Naive B cell (primary cell): ENCODE data around the gene LCE3E. TPM values are rescaled to one million over a fixed set of nuclear protein-coding genes. Genes with fewer than 3 reads are reported as not detected.

ENCODE experiments used
- ATAC-seq, 2 donors: fragments of 150-1000 bp; cut with Tn5 transposase; 2 replicates each; pipeline ENCODE4 v1.10.0; 2021; ENCODE audit warnings: low read depth in 2 of 2, mild to moderate bottlenecking in 2 of 2, moderate library complexity in 2 of 2
- DNase-seq: peaks from one replicate; pipeline ENCODE4 v3.0.0; 2022
- H3K27ac Mint-ChIP-seq, 6 donors: one replicate each; pipeline ENCODE4 v1.8.0; 2020 to 2022; ENCODE audit warnings: mild to moderate bottlenecking in 6 of 6, mixed read lengths in 6 of 6, moderate library complexity in 5 of 6, inconsistent platforms in 2 of 6
- H3K27me3 Mint-ChIP-seq, 3 donors: one replicate each; pipeline ENCODE4 v1.8.0; 2021 to 2022; ENCODE audit warnings: mixed read lengths in 3 of 3, mild to moderate bottlenecking in 1 of 3
- H3K36me3 Mint-ChIP-seq, 2 donors: one replicate each; pipeline ENCODE4 v1.8.0; 2020 to 2022; ENCODE audit warnings: mixed read lengths in 2 of 2, inconsistent platforms in 1 of 2, mild to moderate bottlenecking in 1 of 2
- H3K4me1 Mint-ChIP-seq, 3 donors: one replicate each; pipeline ENCODE4 v1.8.0; 2020 to 2022; ENCODE audit warnings: mixed read lengths in 3 of 3, inconsistent platforms in 1 of 3, mild to moderate bottlenecking in 1 of 3, moderate library complexity in 1 of 3
- H3K4me3 Mint-ChIP-seq, 8 donors: one replicate each; pipeline ENCODE4 v1.8.0; 2020 to 2022; ENCODE audit warnings: mild to moderate bottlenecking in 8 of 8, mixed read lengths in 8 of 8, moderate library complexity in 8 of 8, inconsistent platforms in 2 of 8
- H3K9me3 Mint-ChIP-seq, 7 donors: one replicate each; pipeline ENCODE4 v1.8.0; 2020 to 2022; ENCODE audit warnings: mixed read lengths in 7 of 7, mild to moderate bottlenecking in 5 of 7, inconsistent platforms in 2 of 7, moderate library complexity in 1 of 7
- polyA plus RNA-seq, 6 donors: library from polyadenylated mRNA; unstranded; fragments of 300-500 nt; fragmentation: Illumina TruSeq; gene quantifications; one replicate each; pipeline ENCODE4 v1.2.3, GENCODE V29; 2021; ENCODE audit warnings: low read depth in 6 of 6

Gene LCE3E
- polyA plus RNA-seq, 6 donors from 2014 or later, result not detected

DNA sequence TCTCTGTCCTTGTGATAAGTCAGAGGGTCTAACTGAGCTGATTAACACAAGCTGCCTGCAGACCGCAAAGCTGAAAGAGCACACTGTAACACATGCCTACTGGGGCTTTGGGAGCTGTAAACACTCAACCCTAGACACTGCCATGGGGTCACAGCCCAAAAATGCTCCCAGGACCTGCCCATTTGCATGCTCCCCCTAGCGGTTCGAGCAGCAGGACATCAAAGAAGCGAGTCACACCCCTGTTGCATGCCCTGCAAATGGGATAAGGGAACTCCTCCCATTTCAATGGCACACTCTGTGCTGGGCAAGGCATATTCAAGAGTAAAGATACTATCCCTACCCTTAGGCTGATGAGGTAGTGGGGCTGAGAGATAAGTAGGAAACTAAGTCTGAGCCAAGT lies 22.8 kb downstream of the LCE3E start:
- Mint-ChIP-seq H3K36me3 (peaks cover 0 to 7% of the 10 kb centered on the region in 2 donors), H3K9me3 (peaks cover 0 to 11% (median 3%) of the 10 kb centered on the region in 7 donors), H3K27ac (peak overlapping the region in 1 of 6 donors; percentile 2), H3K4me1 (no peaks in the 10 kb centered on the region), H3K27me3 (peaks cover 7 to 11% (median 9%) of the 10 kb centered on the region in 3 donors), H3K4me3 (no peak overlapping the region)
- DNase-seq (no peak), ATAC-seq (no peak)

DNA sequence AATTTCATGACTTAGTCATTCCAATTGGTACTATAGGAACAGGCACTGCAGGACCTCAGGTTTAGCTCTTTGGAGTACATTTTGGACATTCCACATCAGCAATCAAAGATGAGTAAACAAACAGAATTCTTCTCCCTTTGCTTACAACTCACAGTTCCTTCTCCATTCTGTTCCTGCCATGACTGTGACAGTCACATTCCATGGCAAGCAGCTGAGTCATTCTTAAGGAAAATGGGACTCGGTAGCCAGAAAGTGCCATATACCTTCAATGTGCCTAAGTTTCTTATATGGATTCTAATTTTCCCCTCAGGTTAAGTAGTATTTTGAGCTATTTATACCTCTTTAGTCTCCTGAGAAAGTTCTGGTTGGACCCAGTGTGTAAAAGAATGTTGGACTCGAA lies 26.7 kb downstream of the LCE3E start:
- Mint-ChIP-seq H3K4me3 (no peak overlapping the region), H3K27ac (no peak overlapping the region), H3K36me3 (no peaks in the 10 kb centered on the region), H3K9me3 (peaks cover 0 to 2% (median 0%) of the 10 kb centered on the region in 7 donors), H3K4me1 (no peaks in the 10 kb centered on the region), H3K27me3 (peaks cover 12 to 32% (median 15%) of the 10 kb centered on the region in 3 donors)
- no peak for DNase-seq
- no peak for ATAC-seq

- H3K4me1 Mint-ChIP-seq, result no peaks in the 10 kb centered on the region
- H3K27me3 Mint-ChIP-seq, result peaks cover 13 to 39% (median 16%) of the 10 kb centered on the region in 3 donors
- H3K4me3 Mint-ChIP-seq, result no peak overlapping the region
- peaks cover 0 to 2% (median 0%) of the 10 kb centered on the region in 7 donors for H3K9me3 Mint-ChIP-seq
- H3K36me3 Mint-ChIP-seq, result no peaks in the 10 kb centered on the region
- H3K27ac Mint-ChIP-seq, result peak overlapping the region in 1 of 6 donors; percentile 47
- ATAC-seq (no peak), DNase-seq (no peak)
Observed at GRCh38 chr1:152537496-152537895, 29.1 kb downstream of the LCE3E start.

DNA sequence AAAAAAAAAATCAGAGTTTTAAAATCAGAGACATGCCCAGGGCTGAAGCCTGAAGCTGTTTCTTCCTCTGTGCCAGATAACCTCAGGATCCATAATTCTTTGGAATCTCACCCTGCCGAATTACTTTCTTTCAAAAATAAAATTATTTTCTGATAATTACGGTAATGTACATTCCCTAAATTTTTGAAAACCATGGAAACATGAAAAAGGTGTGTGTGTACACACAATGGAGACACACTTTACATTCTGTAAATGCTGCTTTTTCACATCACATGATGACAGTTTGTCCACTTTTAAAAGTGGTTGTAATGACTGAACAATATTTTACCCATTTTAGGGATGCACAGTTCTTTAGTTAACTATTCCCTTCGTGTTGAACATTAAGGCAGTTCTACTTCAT lies 30.8 kb downstream of the LCE3E start:
- no peak for ATAC-seq
- DNase-seq, result no peak
- Mint-ChIP-seq H3K27ac (no peak overlapping the region), H3K4me1 (no peaks in the 10 kb centered on the region), H3K9me3 (peaks cover 0 to 12% (median 4%) of the 10 kb centered on the region in 7 donors), H3K27me3 (peaks cover 21 to 31% (median 23%) of the 10 kb centered on the region in 3 donors), H3K4me3 (no peak overlapping the region), H3K36me3 (no peaks in the 10 kb centered on the region)

GRCh38 chr1:152533327-152533938 lies 33.1 kb downstream of the LCE3E start:
- H3K4me1 Mint-ChIP-seq, result no peaks in the 10 kb centered on the region
- DNase-seq (no peak), ATAC-seq (no peak)
- H3K4me3 Mint-ChIP-seq, result no peak overlapping the region
- peaks cover 0 to 21% (median 4%) of the 10 kb centered on the region in 7 donors for H3K9me3 Mint-ChIP-seq
- H3K27me3 Mint-ChIP-seq, result peaks cover 29 to 39% (median 29%) of the 10 kb centered on the region in 3 donors
- H3K27ac Mint-ChIP-seq, result peak overlapping the region in 1 of 6 donors; percentile 26
- no peaks in the 10 kb centered on the region for H3K36me3 Mint-ChIP-seq

GRCh38 chr1:152525080-152525641 lies 41.4 kb downstream of the LCE3E start:
- H3K4me1 Mint-ChIP-seq, result no peaks in the 10 kb centered on the region
- ATAC-seq, result no peak
- peaks cover 6 to 22% (median 21%) of the 10 kb centered on the region in 3 donors for H3K27me3 Mint-ChIP-seq
- no peaks in the 10 kb centered on the region for H3K36me3 Mint-ChIP-seq
- no peak overlapping the region for H3K4me3 Mint-ChIP-seq
- DNase-seq, result no peak
- no peak overlapping the region for H3K27ac Mint-ChIP-seq
- H3K9me3 Mint-ChIP-seq, result peaks cover 0 to 34% (median 8%) of the 10 kb centered on the region in 7 donors

DNA sequence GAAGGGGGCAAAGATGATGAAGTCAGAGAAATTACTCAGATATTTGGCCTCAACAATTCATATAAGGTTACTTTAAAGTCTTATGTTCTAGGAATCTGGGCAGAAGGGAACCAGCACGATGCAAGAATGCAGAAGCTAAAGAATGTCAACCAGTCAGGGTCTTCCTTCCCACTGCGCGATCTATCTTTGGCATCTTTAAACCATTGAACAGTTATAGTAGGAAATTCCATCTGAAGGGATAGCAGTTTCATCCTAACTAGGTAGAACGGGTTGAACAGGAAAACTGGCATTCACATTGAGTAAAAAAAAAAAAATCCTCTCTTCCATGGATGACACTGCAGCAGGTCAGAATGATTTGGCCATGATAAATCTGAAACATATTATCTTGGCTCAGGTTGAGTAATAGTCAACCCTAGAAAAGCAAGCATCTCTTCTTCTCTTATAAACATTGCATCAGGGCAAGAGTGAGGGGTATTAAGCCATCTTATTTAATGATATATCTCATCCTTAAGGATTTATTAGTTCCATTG lies 46.0 kb downstream of the LCE3E start:
- DNase-seq (no peak), ATAC-seq (no peak)
- H3K27ac Mint-ChIP-seq, result no peak overlapping the region
- H3K4me3 Mint-ChIP-seq, result no peak overlapping the region
- no peaks in the 10 kb centered on the region for H3K36me3 Mint-ChIP-seq
- H3K4me1 Mint-ChIP-seq, result no peaks in the 10 kb centered on the region
- H3K9me3 Mint-ChIP-seq, result peaks cover 0 to 10% (median 0%) of the 10 kb centered on the region in 7 donors
- H3K27me3 Mint-ChIP-seq, result peaks cover 17 to 20% (median 18%) of the 10 kb centered on the region in 3 donors

DNA sequence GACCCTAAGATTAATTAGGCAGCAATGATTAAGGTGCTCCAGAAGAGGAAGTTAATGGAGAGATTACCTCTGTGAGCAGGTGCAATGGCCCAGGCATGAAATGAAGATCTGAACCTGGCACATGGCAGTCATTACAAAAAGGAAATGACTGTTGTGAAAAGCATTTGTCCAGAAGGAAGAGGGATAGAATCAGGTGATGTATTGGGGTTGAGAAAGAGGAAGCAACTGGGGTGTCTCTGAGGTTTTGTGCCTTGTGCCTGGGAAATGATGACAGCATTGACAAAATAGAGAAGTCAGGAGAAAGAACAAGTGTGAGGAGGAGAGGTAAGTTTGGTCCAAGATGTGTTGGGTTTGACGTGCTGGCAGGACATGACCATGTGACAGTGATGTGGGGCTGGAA lies 46.7 kb downstream of the LCE3E start:
- Mint-ChIP-seq H3K27me3 (peaks cover 20 to 24% (median 22%) of the 10 kb centered on the region in 3 donors), H3K36me3 (no peaks in the 10 kb centered on the region), H3K27ac (no peak overlapping the region), H3K4me1 (peaks cover 0 to 3% (median 0%) of the 10 kb centered on the region in 3 donors), H3K9me3 (peaks cover 0 to 10% (median 0%) of the 10 kb centered on the region in 7 donors), H3K4me3 (no peak overlapping the region)
- DNase-seq (no peak), ATAC-seq (peak in 1 of 2 donors; percentile 18)

DNA sequence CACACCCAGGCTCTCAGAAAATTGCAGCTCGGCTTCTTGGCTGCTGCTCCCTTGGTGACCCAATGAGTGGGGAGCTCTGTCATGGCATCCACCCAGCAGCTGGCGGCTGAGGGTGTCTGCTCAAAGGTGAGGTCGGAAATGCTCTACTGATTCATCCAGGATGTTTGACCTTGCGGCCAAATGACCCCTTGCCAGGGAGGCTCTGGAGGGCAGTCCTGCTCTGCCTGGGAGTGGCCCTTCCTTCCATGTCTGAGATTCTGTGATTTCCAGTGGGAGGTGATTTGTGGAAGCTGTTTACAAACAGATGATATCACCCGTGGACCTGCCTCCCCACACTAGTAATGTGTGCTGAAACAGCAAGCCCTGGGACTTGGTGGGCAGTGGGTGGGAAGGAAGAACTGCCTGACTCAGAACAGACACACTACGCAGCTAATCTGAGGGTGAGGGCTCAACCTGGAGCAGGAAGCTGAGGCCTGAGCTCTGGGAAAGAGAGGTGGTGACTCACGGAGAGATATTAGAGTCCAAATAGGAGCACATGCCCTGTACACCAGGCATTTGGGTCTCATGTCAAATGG lies 49.3 kb downstream of the LCE3E start:
- ATAC-seq (no peak), DNase-seq (no peak)
- Mint-ChIP-seq H3K9me3 (peaks cover 0 to 4% (median 0%) of the 10 kb centered on the region in 7 donors), H3K4me3 (no peak overlapping the region), H3K4me1 (peaks cover 0 to 6% (median 0%) of the 10 kb centered on the region in 3 donors), H3K27ac (no peak overlapping the region), H3K36me3 (no peaks in the 10 kb centered on the region), H3K27me3 (peaks cover 34 to 47% (median 47%) of the 10 kb centered on the region in 3 donors)

DNA sequence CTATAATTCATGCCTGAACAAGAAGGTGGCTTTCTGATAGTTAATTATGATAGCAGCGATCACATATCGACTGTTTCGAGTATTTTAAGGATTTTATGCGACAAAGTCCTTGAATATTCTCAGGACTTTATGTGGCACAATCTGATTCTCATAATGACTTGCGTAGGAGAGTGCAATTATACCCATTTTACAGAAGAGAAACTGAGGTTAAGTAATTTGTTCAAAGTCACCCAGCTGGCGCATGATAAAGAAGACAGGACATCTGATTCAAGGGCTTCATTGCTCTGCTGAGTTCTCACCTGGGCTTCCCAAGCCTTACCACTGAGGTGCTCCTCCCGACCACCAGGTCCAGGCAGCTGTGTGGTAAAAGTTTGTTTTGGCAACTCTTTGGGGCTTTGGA lies 50.5 kb downstream of the LCE3E start:
- peaks cover 0 to 4% (median 0%) of the 10 kb centered on the region in 7 donors for H3K9me3 Mint-ChIP-seq
- H3K4me1 Mint-ChIP-seq, result peaks cover 0 to 6% (median 0%) of the 10 kb centered on the region in 3 donors
- no peak overlapping the region for H3K4me3 Mint-ChIP-seq
- no peak for DNase-seq
- H3K27me3 Mint-ChIP-seq, result peaks cover 38 to 58% (median 56%) of the 10 kb centered on the region in 3 donors
- H3K27ac Mint-ChIP-seq, result no peak overlapping the region
- ATAC-seq, result no peak
- H3K36me3 Mint-ChIP-seq, result no peaks in the 10 kb centered on the region

Other genes starting within 250 kb of the LCE3E start
- not detected for gene FLG, start 241.5 kb downstream of the LCE3E start, polyA plus RNA-seq
- under 1 TPM in 1 of 6 donors, not detected in 5; 0.18 TPM for gene FLG2, start 206.8 kb downstream of the LCE3E start, polyA plus RNA-seq
- gene CRNN, start 152.5 kb downstream of the LCE3E start, polyA plus RNA-seq, result not detected
- not detected for gene LCE5A, start 56.0 kb downstream of the LCE3E start, polyA plus RNA-seq
- not detected for gene CRCT1, start 52.3 kb downstream of the LCE3E start, polyA plus RNA-seq
- gene LCE3D, start 13.7 kb upstream of the LCE3E start, polyA plus RNA-seq, result not detected
- gene LCE3C, start 33.5 kb upstream of the LCE3E start, polyA plus RNA-seq, result not detected
- gene LCE3B, start 47.0 kb upstream of the LCE3E start, polyA plus RNA-seq, result not detected
- not detected for gene LCE3A, start 56.3 kb upstream of the LCE3E start, polyA plus RNA-seq
- gene LCE2D, start 96.6 kb upstream of the LCE3E start, polyA plus RNA-seq, result not detected
- gene LCE2C, start 108.5 kb upstream of the LCE3E start, polyA plus RNA-seq, result not detected
- gene LCE2B, start 119.3 kb upstream of the LCE3E start, polyA plus RNA-seq, result not detected
- gene LCE2A, start 131.6 kb upstream of the LCE3E start, polyA plus RNA-seq, result not detected
- not detected for gene LCE4A, start 141.4 kb upstream of the LCE3E start, polyA plus RNA-seq
- gene KPRP, start 191.2 kb upstream of the LCE3E start, polyA plus RNA-seq, result not detected
- not detected for gene LCE1F, start 208.4 kb upstream of the LCE3E start, polyA plus RNA-seq
- gene LCE1E, start 219.5 kb upstream of the LCE3E start, polyA plus RNA-seq, result not detected
- not detected for gene LCE1D, start 229.9 kb upstream of the LCE3E start, polyA plus RNA-seq
- gene LCE1C, start 239.9 kb upstream of the LCE3E start, polyA plus RNA-seq, result not detected
- gene LCE1B, start 245.2 kb upstream of the LCE3E start, polyA plus RNA-seq, result not detected